Measurements from ENCODE around the gene TSNAXIP1.

DNA sequence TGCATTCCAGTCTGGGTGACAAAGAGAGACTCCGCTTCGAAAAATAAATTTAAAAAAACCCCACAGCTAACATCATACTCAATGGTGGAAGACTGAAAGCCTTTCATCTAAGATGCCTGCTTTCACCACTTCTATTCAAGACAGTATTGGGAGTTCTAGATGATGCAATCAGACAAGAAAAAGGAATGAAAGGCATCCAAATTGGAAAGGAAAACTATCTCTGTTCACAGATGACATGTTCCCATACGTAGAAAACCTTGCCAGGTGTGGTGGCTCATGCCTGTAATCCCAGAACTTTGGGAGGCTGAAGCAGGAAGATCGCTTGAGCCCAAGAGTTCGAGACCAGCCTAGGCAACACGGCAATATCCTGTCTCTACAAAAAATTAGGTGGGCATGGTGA lies 31.4 kb upstream of the TSNAXIP1 start:
- TF ChIP-seq EZH2phosphoT487 (IDR thresholded peaks at IDR 0.05; ENCODE audit: unreplicated experiment) (no peak), POLR2AphosphoS5 (IDR thresholded peaks at IDR 0.05; ENCODE audit: low read depth) (no peak), EZH2 (IDR thresholded peaks at IDR 0.05; ENCODE audit: low read depth, unreplicated experiment) (no peak), JUNB (IDR thresholded peaks at IDR 0.05; ENCODE audit: unreplicated experiment) (no peak), CREB1 (CRISPR knock-in tag; IDR thresholded peaks at IDR 0.05; ENCODE audit: low read depth) (no peak), ETS1 (IDR thresholded peaks at IDR 0.05) (no peak)
- TF ChIP-seq, protein P1, sequence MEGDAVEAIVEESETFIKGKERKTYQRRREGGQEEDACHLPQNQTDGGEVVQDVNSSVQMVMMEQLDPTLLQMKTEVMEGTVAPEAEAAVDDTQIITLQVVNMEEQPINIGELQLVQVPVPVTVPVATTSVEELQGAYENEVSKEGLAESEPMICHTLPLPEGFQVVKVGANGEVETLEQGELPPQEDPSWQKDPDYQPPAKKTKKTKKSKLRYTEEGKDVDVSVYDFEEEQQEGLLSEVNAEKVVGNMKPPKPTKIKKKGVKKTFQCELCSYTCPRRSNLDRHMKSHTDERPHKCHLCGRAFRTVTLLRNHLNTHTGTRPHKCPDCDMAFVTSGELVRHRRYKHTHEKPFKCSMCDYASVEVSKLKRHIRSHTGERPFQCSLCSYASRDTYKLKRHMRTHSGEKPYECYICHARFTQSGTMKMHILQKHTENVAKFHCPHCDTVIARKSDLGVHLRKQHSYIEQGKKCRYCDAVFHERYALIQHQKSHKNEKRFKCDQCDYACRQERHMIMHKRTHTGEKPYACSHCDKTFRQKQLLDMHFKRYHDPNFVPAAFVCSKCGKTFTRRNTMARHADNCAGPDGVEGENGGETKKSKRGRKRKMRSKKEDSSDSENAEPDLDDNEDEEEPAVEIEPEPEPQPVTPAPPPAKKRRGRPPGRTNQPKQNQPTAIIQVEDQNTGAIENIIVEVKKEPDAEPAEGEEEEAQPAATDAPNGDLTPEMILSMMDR (conservative IDR thresholded peaks at IDR 0.05; ENCODE audit: low read depth in 2 of 2): no peak
- TF ChIP-seq, protein P2, sequence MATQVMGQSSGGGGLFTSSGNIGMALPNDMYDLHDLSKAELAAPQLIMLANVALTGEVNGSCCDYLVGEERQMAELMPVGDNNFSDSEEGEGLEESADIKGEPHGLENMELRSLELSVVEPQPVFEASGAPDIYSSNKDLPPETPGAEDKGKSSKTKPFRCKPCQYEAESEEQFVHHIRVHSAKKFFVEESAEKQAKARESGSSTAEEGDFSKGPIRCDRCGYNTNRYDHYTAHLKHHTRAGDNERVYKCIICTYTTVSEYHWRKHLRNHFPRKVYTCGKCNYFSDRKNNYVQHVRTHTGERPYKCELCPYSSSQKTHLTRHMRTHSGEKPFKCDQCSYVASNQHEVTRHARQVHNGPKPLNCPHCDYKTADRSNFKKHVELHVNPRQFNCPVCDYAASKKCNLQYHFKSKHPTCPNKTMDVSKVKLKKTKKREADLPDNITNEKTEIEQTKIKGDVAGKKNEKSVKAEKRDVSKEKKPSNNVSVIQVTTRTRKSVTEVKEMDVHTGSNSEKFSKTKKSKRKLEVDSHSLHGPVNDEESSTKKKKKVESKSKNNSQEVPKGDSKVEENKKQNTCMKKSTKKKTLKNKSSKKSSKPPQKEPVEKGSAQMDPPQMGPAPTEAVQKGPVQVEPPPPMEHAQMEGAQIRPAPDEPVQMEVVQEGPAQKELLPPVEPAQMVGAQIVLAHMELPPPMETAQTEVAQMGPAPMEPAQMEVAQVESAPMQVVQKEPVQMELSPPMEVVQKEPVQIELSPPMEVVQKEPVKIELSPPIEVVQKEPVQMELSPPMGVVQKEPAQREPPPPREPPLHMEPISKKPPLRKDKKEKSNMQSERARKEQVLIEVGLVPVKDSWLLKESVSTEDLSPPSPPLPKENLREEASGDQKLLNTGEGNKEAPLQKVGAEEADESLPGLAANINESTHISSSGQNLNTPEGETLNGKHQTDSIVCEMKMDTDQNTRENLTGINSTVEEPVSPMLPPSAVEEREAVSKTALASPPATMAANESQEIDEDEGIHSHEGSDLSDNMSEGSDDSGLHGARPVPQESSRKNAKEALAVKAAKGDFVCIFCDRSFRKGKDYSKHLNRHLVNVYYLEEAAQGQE (IDR thresholded peaks at IDR 0.05; ENCODE audit: unreplicated experiment): no peak

All from GM23338 (cell line).